GM13977 (cell line): Measurements from ENCODE around the gene MLLT1.

ENCODE experiments used
- DNase-seq: peaks from one replicate; pipeline ENCODE4 v3.0.0; 2012; ENCODE audit warnings: low spot score
- in situ Hi-C: fragments of 300-500 bp; cut with MboI; formaldehyde crosslinking; loops from one replicate; pipeline ENCODE4 v1.12.0; 2022; ENCODE audit warnings: low sequenced_read_pairs, low pct_unique_long_range_greater_than_20kb, mixed read lengths, inconsistent platforms; ENCODE audit not compliant: unreplicated experiment
- TF ChIP-seq, protein P1 (sequence below): IDR thresholded peaks from 2 replicates; pipeline ENCODE4 v1.5.1; 2012; ENCODE audit warnings: mild to moderate bottlenecking, control low read depth; ENCODE audit not compliant: insufficient read depth; ENCODE audit errors: extremely low read depth, missing control alignments

MLLT1 gene

DNA sequence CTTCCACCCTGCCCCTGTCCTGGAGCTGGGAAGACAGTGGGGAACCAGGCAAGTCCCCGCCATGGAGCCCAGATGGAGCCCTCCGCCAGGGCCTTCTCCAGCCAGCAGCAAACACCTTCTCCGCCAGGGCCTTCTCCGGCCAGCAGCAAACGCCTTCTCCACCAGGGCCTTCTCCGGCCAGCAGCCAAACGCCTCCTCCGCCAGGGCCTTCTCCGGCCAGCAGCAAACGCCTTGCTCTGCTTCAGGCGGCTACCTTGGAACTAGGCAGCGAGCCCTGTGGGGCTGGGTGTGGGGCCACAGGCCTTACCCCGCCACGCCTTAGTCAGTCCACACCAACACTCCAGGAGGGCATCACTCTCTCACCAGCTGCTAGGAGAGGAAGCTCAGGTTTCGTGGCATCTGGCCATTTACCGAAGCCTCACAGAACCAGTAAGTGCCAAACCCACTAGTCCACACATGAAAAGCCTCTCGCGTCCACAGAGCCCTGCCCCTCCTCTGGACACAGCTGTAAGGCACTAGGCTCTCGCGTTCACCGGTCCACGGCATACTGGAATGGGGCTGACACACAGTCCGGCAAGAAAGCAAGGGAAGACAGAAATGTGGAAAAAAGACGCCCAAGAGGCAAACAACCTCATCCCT lies 41.0 kb downstream of the MLLT1 start:
- TF ChIP-seq, protein P1, sequence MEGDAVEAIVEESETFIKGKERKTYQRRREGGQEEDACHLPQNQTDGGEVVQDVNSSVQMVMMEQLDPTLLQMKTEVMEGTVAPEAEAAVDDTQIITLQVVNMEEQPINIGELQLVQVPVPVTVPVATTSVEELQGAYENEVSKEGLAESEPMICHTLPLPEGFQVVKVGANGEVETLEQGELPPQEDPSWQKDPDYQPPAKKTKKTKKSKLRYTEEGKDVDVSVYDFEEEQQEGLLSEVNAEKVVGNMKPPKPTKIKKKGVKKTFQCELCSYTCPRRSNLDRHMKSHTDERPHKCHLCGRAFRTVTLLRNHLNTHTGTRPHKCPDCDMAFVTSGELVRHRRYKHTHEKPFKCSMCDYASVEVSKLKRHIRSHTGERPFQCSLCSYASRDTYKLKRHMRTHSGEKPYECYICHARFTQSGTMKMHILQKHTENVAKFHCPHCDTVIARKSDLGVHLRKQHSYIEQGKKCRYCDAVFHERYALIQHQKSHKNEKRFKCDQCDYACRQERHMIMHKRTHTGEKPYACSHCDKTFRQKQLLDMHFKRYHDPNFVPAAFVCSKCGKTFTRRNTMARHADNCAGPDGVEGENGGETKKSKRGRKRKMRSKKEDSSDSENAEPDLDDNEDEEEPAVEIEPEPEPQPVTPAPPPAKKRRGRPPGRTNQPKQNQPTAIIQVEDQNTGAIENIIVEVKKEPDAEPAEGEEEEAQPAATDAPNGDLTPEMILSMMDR = no peak
- no peak for DNase-seq
- in situ Hi-C loops = no loop called here

DNA sequence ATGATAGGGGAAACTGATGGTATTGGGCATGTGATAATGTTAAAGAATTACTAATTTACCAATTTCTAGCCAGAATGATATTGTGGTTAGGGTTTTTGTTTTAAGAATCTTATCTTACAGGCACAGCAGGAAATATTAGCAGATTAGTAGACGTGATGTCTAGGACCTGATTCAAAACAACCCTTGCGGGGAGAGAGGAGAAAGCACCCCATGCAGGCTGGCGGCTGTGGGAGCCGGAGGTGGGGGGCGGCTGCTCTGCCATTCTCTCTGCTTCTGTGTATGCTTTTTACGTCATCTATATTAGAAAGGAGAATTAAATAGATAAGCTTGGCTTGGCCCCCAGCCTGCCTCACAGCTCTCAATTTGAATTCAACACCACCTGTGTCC lies 41.5 kb downstream of the MLLT1 start:
- in situ Hi-C loops = no loop called here
- TF ChIP-seq, protein P1 = no peak
- no peak for DNase-seq

- in situ Hi-C loops = no loop called here
- no peak for DNase-seq
- TF ChIP-seq, protein P1 = no peak
Observed at GRCh38 chr19:6236310-6237291, 43.2 kb downstream of the MLLT1 start.

GRCh38 chr19:6235031-6235951 lies 44.5 kb downstream of the MLLT1 start:
- TF ChIP-seq, protein P1 = no peak
- in situ Hi-C loops = no loop called here
- DNase-seq = no peak

DNA sequence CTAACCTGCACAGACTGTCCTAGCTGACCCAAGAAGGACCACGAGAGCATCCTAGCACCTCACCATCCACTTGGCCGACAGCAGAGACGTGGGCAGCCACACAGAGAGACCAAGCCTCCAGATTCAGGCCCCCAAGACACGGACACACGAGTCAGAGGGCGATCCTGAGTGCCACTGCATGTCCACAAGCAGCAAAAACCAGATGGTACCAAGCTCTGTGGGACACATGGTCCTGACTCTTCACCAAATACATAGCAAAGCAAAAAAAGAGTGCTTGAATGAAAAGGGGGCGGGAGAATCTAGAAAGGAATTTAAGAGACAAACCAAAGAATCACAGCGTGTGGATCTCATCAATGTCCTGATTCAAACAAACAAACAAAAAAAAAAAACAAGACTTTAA lies 45.2 kb downstream of the MLLT1 start:
- in situ Hi-C loops = no loop called here

More for the DNA sequence above, 45.2 kb downstream of the MLLT1 start:
- no peak for DNase-seq
- TF ChIP-seq, protein P1 = no peak
